GM19468 (cell line): ENCODE data around the gene PLB1.

Experiments
- ATAC-seq: cut with Tn5 transposase; IDR thresholded peaks from one replicate; pipeline ENCODE4 v1.9.1; 2021; ENCODE audit warnings: mild to moderate bottlenecking, moderate library complexity, moderate number of reproducible peaks; ENCODE audit not compliant: unreplicated experiment; ENCODE audit errors: extremely low read depth

The PLB1 gene

GRCh38 chr2:28495551-28496250 lies at the start of gene PLB1:
TSS of gene PLB1 (plus strand) at chr2:28496060. CDS start at chr2:28496115, 55 bp downstream.
- no peak for ATAC-seq

DNA sequence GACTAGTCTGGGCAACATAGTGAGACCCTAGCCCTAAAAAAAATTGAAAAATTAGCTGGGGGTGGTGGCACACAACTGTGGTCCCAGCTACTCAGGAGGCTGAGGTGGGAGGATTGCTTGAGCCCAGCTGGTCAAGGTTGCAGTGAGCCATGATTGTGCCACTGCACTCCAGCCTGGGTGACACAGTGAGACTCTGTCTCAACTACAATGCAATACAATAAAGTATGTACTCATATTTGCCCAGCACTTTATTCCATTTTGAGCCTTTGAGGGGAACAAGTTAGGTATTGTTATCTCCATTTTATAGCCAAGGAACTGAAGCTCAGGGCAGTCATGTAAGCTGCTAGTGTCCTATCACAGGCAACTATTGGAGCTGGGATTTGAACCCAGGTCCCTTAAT lies 49.3 kb upstream of the PLB1 start:
- no peak for ATAC-seq

GRCh38 chr2:28447086-28447485 lies 48.8 kb upstream of the PLB1 start:
- ATAC-seq, result no peak

DNA sequence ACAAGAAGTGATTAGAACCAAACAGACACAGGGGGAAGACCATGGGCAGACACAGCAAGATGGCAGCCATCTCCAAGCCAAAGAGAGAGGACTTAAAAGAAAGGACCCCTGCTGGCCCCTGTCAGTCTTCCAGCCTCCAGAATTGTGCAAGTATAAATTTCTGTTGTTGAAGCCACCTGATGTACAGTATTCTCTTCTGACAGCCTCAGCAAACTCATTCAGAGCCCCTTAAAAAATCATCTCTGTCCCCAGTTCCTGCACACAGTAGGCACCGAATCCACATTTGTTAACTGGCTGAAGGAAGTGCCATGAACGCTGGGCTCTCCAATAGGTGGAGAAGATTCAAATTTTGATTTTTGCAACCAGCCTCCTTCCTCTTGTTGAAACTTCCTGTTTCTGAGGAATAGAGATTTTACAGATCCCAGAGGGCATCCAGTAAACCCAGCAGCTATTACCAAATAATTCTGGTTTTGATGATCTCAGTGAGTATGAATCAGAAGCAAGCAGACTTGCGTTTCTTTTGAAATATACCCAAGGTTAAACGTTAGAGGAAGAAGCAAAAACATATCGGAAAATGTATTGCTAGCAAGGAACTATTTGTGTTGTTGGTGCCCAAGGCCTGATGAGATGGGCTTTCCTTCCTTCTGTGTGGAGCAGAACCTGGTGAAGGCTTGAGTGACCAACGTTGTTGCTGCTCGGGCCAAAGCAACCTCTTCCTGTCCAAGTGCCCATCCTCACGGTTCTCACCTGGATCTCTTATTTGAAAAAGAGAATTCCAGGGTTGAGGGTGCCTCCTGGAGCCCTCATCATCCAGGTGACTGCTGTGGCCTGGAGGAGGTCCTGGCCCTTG lies 47.7 kb upstream of the PLB1 start:
- ATAC-seq, result no peak

- no peak for ATAC-seq
Measured at GRCh38 chr2:28448793-28449100, 47.1 kb upstream of the PLB1 start.

DNA sequence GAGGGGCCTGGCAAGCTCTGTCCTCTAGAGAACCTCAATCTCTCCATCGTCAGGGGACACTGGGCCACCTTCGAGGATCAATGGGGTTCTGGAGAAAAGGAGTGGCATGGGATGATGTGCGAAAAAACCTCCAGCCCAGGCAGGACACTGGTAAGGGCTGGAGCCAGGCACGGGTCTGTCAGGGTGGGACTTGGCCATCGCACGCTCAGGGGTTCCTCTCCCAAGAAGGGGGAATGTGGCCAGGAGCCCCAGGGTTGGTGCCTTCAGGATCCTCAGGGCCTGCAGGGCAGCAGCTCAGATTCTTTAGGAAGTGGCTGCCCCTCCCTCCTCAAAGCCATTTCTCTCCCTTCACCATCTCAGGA lies 46.8 kb upstream of the PLB1 start:
- no peak for ATAC-seq

DNA sequence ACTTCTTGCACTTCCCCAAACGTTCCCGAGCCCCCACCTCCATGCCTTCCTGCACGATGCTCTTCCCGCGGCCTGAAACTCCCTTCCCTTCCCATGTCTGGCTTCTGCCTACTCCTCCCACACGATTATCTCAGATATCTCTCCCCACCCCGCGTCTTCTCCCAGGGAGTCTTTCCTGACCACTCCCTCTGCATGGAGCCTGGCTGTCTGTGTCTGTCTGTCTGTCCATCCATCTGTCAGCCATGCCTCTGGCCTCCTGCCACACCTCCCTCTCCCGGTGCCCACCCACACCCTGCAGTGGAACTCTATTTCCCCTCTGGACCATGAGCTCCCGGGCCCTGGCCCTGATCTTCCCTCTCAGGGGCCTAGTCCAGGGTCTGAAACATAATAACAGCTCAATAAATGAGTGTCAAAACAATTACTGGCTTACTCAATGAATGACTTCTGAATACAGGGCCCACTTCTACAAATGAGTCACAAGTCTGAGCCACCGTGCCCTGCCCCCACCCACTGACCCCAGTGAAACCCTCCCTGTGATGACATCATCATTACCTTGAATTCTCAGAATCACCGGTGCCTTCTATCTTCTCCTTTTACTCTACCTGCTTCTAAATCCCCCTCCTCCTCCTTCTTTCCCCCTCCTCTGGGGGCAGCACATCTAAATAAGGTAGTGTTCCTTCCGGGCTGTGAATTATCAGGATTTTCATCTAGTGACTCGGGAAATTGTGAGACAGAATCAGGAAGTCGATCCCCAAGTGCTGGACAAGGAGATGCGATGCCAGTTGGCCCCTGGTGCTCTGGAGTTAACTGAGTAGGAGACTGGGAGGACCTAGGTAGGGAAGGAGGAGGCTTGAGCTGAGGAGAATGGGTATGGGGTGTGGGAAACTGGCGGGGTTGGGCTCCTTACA lies 46.1 kb upstream of the PLB1 start:
- ATAC-seq, result no peak

- no peak for ATAC-seq
Measured at GRCh38 chr2:28450901-28451565, 44.8 kb upstream of the PLB1 start.

GRCh38 chr2:28451793-28452533 lies 43.9 kb upstream of the PLB1 start:
- no peak for ATAC-seq

DNA sequence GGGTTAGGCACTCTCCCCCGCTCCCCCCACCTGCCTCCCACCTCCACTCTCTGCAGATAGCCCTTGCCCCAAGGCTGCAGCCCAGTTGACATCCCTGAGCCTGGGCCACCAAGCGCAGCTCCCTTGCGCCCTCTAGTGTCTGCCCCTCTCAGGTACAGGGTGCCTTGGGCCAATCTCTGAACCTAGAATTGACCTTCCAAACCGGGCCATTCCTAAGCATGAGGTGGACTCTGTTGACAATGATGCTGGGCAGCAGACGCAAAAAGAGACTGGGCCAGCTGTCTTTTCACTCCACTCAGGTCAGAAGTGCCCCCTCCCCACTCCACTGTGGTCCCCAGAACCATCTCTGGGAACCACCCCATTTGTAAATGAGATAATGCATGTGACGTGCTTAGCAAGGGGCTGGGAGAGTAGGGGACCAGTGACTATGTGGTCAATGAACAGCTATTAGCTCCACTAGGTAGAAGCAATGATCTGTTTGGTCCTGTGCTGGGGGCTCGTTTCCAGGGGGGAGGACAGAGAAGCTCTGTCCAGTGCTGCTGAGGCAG lies 43.3 kb upstream of the PLB1 start:
- ATAC-seq, result no peak

DNA sequence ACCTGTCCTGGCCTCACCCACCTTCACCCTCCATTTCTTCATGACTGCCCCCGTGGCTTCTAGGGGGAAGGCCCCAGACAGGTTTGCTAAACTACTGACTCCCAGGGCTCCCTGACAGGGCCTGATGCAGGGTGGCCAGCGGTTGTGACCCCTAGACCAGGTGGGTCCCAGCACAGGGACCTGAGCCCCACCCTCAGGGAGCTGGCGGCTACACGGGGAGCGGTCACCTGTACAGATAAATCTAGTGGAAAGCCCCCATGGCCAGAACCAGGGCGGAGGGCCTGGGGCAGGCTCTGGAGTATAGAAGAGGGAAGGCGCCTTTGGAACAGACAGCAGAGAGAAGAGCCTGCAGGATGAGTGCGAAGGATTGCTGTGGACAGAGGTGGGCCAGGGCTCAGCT lies 42.5 kb upstream of the PLB1 start:
- no peak for ATAC-seq

DNA sequence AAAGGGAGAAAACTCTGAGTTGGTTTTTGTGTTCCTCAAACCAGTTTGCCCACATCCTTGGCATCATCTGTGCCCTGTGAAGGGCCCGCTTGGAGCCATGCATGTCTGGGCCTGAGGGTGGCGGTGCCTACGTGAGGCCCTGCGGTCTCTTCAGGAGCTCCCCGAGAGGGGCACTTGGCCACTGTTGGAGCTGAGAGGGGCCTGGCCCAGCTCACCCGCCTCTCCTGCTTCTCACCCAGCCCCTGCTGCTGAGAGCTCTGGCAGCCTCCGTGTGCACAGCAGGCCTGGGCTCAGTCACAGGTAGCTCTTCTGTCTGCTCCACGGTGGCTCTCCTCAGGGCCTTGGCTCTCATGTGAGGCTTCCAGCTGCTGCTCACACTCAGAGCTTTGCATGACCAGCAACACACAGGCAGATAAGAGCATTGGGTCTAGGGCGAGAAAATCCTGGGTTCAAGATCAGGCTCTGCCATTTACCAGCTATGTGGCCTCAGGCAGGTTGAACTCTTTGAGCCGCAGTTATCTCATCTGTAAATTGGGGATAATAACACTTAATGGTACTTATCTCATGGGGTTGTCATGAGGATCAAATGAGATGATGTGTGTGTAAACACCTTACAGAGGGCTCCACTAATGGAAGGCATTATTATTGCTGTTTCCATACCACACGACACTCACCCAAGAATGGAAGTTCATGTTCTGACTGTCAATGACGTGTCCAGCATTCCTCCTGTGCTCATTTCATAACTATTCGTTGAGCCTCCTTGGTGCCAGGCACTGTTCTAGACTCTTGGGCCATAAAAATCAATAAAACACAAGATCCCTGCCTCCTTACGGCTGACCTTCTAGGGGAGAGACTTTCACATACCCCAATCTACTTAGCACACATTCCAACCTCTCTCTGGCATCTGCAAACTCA lies 41.6 kb upstream of the PLB1 start:
- ATAC-seq, result no peak

GRCh38 chr2:28457237-28457636 lies 38.6 kb upstream of the PLB1 start:
- ATAC-seq, result no peak

GRCh38 chr2:28461056-28461455 lies 34.8 kb upstream of the PLB1 start:
- no peak for ATAC-seq

DNA sequence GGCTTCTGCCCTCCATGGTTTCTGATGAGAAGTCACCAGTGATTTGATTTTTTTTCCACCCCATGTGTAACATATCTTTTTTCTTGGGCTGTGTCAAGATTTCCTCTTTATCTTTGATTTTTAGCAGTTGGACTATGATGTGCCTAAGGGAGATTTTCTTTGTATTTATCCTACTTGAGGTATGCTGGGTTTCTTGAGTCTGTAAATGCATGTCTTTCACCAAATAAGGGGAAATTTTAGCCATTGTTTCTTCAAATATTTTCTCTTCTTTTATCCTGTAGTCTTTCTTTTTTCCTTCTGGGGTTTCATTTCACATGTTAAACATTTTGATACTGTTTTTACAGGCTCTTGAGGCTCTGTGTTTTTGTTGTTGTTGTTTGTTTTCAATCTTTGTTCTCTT lies 33.7 kb upstream of the PLB1 start:
- no peak for ATAC-seq

- no peak for ATAC-seq
Measured at GRCh38 chr2:28463211-28463816, 32.5 kb upstream of the PLB1 start.

- ATAC-seq, result no peak
Measured at GRCh38 chr2:28463893-28464292, 32.0 kb upstream of the PLB1 start.
